Measurements from ENCODE around the gene ARL2BP. TPM values are rescaled to one million over a fixed set of nuclear protein-coding genes. Genes with fewer than 3 reads are reported as not detected.
"Not testable (repeated sequence)": the region's sequence is repeated elsewhere in the genome, so short reads cannot be mapped to it uniquely, and the experiment has no call there.

The ARL2BP gene
- total RNA-seq, 1 donor = 85.8 TPM

DNA sequence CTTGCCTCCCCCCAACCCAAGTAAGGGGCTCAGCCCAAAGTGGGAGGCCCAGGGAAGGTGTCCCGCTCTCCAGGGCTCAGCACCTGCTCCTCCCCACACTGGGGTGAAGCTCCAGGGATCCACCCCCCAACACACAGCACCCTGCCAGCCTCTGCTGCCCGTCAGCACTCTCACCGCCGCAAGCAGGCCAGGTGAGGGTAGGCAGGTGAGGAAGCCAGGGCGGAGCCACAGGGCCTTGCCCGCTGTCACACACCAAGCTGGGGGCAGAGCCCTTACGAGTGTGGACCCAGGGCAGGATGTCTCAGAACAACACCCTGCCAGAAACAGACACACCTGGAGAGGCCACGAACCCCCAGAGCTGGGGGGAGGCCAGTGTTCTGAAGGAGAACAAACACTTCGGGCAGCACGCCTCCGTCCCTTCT, 19.9 kb downstream of the ARL2BP start:
- Histone ChIP-seq H3K9me3 (ENCODE audit: low read depth, low read length) (no peaks in the 10 kb centered on the region), H3K27ac (ENCODE audit: low read depth, low read length) (no peak overlapping the region), H3K79me2 (ENCODE audit: insufficient read depth, low read length) (no peaks in the 10 kb centered on the region), H3K4me2 (ENCODE audit: insufficient read depth, low read length) (no peak overlapping the region), H3K36me3 (ENCODE audit: insufficient read depth, low read length) (no peaks in the 10 kb centered on the region), H3K4me3 (ENCODE audit: insufficient read depth, low read length) (no peak overlapping the region), H2AFZ (ENCODE audit: low read length) (no peak overlapping the region), H3K27me3 (ENCODE audit: insufficient read depth, low read length) (peaks cover 3% of the 10 kb centered on the region), H4K20me1 (ENCODE audit: insufficient read depth, low read length) (no peaks in the 10 kb centered on the region), H3K4me1 (ENCODE audit: insufficient read depth, low read length) (peaks cover 4% of the 10 kb centered on the region)
- DNase-seq (ENCODE audit: insufficient read length, low spot score, missing footprints) = peak; percentile 31
- TF ChIP-seq CTCF (IDR thresholded peaks at IDR 0.05; ENCODE audit: extremely low read depth, low read depth, low read length) = no peak

DNA sequence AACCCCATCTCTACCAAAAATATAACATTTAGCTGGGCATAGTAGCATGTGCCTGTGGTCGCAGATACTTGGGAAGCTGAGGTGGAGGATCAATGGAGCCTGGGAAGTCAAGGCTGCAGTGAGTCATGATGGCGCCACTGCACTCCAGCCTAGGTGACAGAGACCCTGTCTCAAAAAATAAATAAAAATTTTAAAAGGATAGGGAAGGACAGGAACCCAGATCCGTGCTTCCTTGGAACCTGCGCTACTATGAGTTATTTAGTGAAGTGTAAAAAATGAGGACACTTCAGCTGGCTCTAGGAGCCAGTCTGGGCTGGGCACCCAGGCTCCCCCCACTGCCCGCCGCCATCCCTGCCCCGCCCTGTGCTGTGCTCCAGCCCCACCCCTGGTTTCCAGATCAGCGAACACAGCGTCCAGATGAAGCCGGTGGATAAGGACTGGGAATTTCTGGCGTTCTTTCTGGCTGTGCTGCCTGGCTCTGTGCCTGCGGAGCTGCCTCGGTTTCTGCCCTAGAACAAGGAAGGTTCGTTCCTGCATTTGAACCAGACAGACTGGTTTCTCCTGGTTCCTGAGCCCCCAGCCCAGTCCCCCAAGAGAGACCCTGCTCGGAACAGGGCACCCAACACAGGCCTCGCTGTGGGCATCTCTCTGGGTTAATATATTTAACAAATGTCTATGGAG, 20.9 kb downstream of the ARL2BP start:
- no peak overlapping the region for H3K27ac ChIP-seq (ENCODE audit: low read depth, low read length)
- no peak overlapping the region for H3K4me3 ChIP-seq (ENCODE audit: insufficient read depth, low read length)
- no peaks in the 10 kb centered on the region for H3K4me1 ChIP-seq (ENCODE audit: insufficient read depth, low read length)
- peaks cover 3% of the 10 kb centered on the region for H3K27me3 ChIP-seq (ENCODE audit: insufficient read depth, low read length)
- TF ChIP-seq CTCF (IDR thresholded peaks at IDR 0.05; ENCODE audit: extremely low read depth, low read depth, low read length) = no peak
- H2AFZ ChIP-seq (ENCODE audit: low read length) = no peak overlapping the region
- no peaks in the 10 kb centered on the region for H3K36me3 ChIP-seq (ENCODE audit: insufficient read depth, low read length)
- H3K79me2 ChIP-seq (ENCODE audit: insufficient read depth, low read length) = no peaks in the 10 kb centered on the region
- no peaks in the 10 kb centered on the region for H4K20me1 ChIP-seq (ENCODE audit: insufficient read depth, low read length)
- H3K9me3 ChIP-seq (ENCODE audit: low read depth, low read length) = no peaks in the 10 kb centered on the region
- H3K4me2 ChIP-seq (ENCODE audit: insufficient read depth, low read length) = no peak overlapping the region
- peak; percentile 19 for DNase-seq (ENCODE audit: insufficient read length, low spot score, missing footprints)

DNA sequence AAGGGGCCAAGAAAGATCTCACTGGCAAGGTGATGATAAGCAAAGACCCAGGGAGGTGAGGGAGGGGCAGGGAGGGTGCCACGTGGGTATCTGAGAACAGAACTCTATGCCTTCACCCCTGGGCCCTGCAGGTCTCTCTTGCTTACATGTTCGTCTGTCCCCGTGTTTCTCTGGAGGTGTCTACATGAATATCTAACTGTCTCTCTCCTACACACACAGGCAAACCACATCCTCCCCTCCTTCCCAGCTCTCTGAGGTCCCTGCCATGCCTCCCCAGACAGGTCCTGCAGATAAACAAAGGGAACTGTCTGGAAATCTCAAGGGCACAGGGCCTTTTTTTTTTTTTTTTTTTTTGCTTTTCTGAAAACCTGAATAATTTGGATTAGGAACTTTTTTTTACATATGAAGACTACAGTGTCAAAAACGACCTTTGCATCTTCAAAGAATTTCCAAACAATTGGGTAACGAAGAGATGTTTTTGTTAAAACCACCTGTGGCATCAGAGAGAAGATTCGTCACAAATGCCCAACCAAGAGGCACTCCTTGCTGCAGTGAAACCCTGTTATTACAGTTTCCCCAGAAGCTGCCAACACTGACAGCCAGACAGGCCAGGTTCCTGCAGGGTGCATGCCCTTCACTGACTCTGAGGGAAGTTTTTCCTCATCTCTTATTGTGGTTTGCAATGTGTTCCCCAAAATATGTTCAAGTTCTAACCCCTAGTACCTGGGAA, 21.6 kb downstream of the ARL2BP start:
- Histone ChIP-seq H2AFZ (ENCODE audit: low read length) (no peak overlapping the region), H4K20me1 (ENCODE audit: insufficient read depth, low read length) (no peaks in the 10 kb centered on the region), H3K4me2 (ENCODE audit: insufficient read depth, low read length) (no peak overlapping the region), H3K4me1 (ENCODE audit: insufficient read depth, low read length) (no peaks in the 10 kb centered on the region), H3K27ac (ENCODE audit: low read depth, low read length) (no peak overlapping the region), H3K9me3 (ENCODE audit: low read depth, low read length) (no peaks in the 10 kb centered on the region), H3K4me3 (ENCODE audit: insufficient read depth, low read length) (no peak overlapping the region), H3K27me3 (ENCODE audit: insufficient read depth, low read length) (peaks cover 3% of the 10 kb centered on the region), H3K36me3 (ENCODE audit: insufficient read depth, low read length) (no peaks in the 10 kb centered on the region), H3K79me2 (ENCODE audit: insufficient read depth, low read length) (no peaks in the 10 kb centered on the region)
- peak; percentile 59 for DNase-seq (ENCODE audit: insufficient read length, low spot score, missing footprints)
- TF ChIP-seq CTCF (IDR thresholded peaks at IDR 0.05; ENCODE audit: extremely low read depth, low read depth, low read length) = no peak

- H3K27me3 ChIP-seq (ENCODE audit: insufficient read depth, low read length); H3K36me3 ChIP-seq (ENCODE audit: insufficient read depth, low read length); H3K4me3 ChIP-seq (ENCODE audit: insufficient read depth, low read length); DNase-seq (ENCODE audit: insufficient read length, low spot score, missing footprints); H3K27ac ChIP-seq (ENCODE audit: low read depth, low read length); H3K4me1 ChIP-seq (ENCODE audit: insufficient read depth, low read length); H3K9me3 ChIP-seq (ENCODE audit: low read depth, low read length); H2AFZ ChIP-seq (ENCODE audit: low read length); H4K20me1 ChIP-seq (ENCODE audit: insufficient read depth, low read length); H3K79me2 ChIP-seq (ENCODE audit: insufficient read depth, low read length); H3K4me2 ChIP-seq (ENCODE audit: insufficient read depth, low read length): not testable (repeated sequence)
These were observed 22.3 kb downstream of the ARL2BP start for GRCh38 chr16:57267343-57267742.
